GM18517 (cell line): ENCODE results near the gene NFKB2.

Source experiments
- ATAC-seq: cut with Tn5 transposase; IDR thresholded peaks from one replicate; pipeline ENCODE4 v1.9.1; 2021; ENCODE audit warnings: mild to moderate bottlenecking, moderate library complexity; ENCODE audit not compliant: unreplicated experiment

Gene NFKB2

DNA sequence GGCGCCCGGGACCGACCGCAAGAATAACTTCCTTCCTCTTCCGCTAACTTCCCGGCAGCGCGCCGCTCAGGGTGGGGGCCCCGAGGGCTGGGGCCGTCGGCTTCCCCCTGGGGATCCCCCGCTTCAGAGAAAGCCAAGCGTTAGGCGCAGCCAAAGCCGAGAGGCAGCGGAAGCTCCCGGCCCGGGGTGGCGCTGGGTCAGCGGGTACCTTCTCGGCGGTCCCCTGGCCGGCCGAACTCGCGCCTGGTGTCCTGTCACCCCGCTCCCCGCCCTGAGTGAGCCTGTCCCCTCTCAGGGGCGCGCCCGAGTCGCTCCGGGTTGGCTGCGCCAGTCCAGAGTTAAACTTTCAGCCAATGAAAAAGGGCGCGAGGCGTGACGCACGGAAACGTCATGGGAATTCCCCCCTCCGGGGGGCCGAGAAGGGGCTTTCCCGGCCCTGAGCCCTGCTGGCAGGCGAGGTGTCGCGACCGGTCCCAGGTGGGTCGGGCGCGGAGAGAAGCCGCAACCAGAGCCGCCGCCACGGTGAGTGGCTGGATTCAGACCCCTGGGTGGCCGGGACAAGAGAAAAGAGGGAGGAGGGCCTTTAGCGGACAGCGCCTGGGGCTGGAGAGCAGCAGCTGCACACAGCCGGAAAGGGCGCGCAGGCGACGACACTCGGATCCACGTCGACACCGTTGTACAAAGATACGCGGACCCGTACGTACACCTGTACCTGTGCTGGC lies 1.3 kb upstream of the NFKB2 start:
- peak; percentile 80 for ATAC-seq

DNA sequence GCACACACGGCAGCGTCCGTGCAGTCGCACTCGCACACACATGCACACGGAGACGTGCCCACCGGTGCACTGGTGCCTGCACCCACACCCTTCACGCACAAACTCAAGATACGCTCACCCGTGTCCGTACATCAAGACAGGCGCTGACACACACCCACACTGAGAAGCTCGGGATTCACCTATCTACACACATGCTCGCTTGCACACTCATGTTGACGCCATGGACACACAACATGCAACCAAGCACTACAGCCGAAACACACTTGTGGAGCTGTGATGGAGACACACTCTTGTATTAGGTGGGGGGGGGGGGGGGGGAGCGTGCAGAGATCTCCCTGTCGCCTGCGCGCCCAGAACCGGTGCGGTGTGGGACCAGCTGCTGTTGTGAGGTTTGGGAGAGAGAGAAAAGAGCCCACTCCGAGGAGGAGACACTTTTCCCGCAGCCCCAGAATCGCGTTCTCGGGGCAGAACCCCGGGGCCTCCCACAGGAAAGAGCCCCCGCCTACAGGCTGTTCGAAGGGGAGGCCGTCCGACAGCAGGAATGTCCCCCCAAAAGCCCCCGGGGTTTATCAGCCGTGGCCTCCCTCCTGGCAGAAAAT lies 605 bp upstream of the NFKB2 start:
- peak; percentile 6 for ATAC-seq

DNA sequence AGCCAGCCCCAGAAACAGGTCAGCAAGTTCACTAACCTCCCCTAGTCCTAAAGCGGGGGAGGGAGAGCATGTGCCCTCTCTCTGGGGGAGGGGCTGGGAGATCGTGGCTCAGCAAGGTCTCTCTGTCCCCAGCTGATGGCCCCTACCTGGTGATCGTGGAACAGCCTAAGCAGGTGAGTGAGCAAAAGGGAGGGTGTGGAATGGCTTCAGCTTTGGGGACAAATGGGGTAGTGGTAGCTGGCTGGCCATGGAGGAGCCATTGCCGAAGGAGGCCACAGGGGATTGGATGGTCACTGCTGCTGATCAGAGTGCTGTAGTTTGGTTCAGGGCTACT lies 779 bp downstream of the NFKB2 start:
- no peak for ATAC-seq

DNA sequence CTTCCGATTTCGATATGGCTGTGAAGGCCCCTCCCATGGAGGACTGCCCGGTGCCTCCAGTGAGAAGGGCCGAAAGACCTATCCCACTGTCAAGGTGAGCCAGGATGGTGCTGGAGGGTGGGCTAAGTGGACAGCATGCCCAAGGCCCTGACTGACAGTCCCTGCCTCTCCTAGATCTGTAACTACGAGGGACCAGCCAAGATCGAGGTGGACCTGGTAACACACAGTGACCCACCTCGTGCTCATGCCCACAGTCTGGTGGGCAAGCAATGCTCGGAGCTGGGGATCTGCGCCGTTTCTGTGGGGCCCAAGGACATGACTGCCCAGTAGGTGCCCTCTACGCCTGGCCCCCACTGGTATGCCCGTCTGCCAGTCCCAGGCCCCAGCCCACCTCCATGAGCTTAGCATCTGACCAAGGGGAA lies 1.2 kb downstream of the NFKB2 start:
- ATAC-seq = no peak

DNA sequence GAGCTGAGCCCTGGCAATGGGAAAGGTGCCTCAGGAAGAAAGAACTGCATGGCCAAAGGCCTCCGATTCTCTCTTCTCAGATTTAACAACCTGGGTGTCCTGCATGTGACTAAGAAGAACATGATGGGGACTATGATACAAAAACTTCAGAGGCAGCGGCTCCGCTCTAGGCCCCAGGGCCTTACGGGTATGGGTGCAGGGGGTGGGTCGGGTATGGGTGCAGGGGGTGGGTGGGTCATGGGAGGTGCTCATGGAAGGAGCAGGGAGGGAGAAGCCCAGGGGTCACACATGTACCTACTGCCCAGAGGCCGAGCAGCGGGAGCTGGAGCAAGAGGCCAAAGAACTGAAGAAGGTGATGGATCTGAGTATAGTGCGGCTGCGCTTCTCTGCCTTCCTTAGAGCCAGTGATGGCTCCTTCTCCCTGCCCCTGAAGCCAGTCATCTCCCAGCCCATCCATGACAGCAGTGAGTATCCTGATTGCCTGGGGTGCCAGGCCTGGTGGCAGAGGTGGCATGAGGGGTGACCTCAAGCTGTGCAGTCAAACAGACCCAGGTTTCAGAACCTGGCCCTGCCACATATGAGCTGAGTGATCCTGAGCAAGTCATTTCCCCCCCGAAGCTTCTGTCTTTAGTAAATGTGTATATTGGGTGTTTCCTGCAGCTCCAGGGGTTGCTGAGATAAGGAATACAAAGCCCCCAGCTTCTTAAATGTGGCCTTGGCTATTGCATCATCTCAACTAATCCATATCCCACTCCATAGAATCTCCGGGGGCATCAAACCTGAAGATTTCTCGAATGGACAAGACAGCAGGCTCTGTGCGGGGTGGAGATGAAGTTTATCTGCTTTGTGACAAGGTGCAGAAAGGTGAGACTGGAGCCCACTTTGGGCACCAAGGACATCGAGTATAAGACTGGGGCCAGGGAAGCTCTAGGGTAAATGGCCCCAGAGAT lies 2.0 kb downstream of the NFKB2 start:
- no peak for ATAC-seq

DNA sequence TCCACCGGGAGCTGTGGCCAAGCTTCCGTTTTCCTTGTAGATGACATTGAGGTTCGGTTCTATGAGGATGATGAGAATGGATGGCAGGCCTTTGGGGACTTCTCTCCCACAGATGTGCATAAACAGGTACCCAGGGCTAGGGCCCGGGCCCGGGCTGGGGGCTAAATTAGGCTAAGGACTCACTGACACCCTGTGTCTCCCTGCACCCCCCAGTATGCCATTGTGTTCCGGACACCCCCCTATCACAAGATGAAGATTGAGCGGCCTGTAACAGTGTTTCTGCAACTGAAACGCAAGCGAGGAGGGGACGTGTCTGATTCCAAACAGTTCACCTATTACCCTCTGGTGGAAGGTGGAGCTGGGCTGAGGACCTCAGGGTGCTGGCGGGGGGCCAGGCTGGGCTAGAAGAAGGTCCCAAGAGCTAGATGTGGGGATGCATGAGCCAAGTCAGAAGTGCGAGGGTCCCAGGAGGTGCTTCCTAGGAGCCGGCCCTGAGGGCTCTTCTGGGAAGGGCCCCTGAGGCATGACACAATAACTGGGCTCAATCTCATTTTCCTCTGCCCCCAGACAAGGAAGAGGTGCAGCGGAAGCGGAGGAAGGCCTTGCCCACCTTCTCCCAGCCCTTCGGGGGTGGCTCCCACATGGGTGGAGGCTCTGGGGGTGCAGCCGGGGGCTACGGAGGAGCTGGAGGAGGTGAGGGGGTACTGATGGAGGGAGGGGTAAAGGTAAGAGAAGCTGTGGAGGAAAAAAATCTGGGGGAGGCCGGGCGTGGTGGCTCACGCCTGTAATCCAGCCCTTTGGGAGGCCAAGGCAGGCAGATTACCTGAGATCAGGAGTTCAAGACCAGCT lies 2.9 kb downstream of the NFKB2 start:
- ATAC-seq = no peak

DNA sequence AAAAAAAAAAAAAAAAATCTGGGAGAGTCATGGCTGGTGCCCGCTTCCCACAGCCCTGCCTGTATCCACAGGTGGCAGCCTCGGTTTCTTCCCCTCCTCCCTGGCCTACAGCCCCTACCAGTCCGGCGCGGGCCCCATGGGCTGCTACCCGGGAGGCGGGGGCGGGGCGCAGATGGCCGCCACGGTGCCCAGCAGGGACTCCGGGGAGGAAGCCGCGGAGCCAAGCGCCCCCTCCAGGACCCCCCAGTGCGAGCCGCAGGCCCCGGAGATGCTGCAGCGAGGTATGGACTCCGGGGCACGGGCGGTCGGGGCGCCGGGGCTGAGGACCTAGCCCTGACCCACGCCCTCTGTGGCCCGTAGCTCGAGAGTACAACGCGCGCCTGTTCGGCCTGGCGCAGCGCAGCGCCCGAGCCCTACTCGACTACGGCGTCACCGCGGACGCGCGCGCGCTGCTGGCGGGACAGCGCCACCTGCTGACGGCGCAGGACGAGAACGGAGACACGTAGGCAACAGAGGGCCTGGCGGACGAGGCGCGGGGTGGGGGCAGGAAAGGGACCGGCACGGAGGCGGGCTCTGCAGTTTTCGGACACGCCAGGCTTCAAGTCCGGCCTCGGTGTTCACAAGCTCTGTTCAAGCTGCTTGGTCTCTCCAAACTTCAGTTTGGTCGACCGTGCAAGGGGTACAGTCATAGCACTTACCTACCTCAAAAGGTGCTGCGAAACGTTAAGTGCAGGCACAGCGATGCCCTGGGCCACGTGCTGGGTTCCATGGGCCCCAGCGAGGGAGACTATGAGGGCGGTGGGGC lies 3.9 kb downstream of the NFKB2 start:
- peak; percentile 41 for ATAC-seq

DNA sequence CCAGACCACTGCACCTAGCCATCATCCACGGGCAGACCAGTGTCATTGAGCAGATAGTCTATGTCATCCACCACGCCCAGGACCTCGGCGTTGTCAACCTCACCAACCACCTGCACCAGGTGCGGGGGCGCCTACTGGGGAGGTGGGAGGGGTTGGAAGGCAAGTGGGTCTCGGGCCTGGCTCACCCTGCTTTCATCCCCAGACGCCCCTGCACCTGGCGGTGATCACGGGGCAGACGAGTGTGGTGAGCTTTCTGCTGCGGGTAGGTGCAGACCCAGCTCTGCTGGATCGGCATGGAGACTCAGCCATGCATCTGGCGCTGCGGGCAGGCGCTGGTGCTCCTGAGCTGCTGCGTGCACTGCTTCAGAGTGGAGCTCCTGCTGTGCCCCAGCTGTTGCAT lies 4.6 kb downstream of the NFKB2 start:
- ATAC-seq = no peak

DNA sequence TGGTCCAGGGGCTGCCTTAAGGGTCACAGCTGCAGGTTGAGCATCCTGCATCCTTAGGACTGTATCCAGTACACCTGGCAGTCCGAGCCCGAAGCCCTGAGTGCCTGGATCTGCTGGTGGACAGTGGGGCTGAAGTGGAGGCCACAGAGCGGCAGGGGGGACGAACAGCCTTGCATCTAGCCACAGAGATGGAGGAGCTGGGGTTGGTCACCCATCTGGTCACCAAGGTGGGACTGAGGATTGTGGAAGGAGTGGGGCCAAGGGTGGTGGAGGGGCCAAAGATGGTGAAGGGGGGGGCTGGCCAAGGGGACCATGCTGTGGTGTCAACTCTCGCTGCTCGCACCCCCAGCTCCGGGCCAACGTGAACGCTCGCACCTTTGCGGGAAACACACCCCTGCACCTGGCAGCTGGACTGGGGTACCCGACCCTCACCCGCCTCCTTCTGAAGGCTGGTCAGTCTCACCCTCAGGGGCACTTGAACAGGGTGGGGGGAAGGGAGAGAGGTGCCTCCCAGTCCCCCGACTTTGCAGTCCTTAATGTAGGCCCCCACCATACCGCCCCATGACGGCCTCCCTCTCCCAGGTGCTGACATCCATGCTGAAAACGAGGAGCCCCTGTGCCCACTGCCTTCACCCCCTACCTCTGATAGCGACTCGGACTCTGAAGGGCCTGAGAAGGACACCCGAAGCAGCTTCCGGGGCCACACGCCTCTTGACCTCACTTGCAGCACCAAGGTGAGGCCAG lies 5.3 kb downstream of the NFKB2 start:
- ATAC-seq = no peak

DNA sequence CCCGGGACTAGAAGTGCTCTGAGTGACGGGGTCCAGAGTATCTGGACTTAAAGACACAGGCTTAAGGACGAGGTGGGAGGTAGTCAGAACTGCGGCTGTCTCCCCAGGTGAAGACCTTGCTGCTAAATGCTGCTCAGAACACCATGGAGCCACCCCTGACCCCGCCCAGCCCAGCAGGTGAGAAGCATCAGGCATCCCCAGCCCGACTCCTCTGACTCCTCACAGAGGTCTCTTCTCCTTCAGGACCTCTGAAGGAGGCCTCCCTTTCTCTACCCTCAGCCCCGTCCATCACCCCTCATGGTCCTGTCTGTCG lies 5.8 kb downstream of the NFKB2 start:
- no peak for ATAC-seq

DNA sequence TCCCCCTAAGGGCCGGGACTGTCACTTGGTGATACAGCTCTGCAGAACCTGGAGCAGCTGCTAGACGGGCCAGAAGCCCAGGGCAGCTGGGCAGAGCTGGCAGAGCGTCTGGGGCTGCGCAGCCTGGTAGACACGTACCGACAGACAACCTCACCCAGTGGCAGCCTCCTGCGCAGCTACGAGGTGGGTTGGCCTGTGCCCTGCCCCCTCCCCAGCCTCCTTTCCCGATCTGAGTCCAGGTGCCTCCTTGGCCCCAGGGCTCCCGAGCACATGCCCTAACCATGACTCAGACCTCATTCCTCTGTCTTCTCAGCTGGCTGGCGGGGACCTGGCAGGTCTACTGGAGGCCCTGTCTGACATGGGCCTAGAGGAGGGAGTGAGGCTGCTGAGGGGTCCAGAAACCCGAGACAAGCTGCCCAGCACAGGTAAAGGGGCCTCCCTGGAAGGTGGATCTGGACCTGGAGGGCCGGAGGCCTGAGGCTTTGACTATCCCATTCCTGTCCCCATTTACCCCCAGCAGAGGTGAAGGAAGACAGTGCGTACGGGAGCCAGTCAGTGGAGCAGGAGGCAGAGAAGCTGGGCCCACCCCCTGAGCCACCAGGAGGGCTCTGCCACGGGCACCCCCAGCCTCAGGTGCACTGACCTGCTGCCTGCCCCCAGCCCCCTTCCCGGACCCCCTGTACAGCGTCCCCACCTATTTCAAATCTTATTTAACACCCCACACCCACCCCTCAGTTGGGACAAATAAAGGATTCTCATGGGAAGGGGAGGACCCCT lies 6.4 kb downstream of the NFKB2 start:
- ATAC-seq = no peak

DNA sequence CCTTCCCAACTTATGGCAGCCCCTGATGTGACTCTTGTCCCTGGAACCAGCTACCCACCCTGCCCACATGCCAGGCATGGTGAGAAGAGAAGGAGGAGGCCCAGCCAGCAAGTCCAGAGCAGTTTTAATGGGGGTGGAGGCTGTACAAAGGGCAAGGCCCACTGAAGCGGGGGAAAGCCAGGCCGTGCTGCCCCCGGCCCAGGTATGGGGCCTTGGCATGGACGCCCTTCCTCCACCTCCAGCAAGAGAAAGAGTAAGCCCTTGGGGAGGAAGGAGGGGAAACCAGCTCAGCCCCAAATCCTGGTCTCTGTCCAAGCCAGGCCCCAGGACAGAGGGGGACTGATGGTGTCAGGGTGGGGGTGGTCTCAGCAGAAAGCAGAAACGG lies 7.0 kb downstream of the NFKB2 start:
- ATAC-seq = no peak

DNA sequence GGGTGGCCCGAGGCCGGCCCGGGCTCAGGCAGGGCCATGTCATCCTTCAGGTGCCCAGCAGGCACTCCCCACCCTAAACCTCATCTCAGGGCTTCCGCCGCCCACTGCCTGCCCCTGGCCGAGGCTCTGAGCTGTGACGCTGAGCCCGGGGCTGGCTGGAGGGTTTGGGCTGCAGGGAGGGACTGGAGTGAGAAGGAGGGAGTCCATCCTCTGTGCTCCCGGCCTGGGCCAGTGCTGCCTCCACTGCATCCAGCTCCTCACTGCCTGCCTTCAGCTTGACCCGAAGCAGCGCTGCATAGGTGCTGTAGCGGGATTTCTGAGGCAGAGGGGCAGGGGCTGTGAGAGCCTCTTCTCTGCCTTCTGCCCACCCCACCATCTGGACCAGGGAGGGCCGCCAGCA lies 7.6 kb downstream of the NFKB2 start:
- ATAC-seq = no peak

DNA sequence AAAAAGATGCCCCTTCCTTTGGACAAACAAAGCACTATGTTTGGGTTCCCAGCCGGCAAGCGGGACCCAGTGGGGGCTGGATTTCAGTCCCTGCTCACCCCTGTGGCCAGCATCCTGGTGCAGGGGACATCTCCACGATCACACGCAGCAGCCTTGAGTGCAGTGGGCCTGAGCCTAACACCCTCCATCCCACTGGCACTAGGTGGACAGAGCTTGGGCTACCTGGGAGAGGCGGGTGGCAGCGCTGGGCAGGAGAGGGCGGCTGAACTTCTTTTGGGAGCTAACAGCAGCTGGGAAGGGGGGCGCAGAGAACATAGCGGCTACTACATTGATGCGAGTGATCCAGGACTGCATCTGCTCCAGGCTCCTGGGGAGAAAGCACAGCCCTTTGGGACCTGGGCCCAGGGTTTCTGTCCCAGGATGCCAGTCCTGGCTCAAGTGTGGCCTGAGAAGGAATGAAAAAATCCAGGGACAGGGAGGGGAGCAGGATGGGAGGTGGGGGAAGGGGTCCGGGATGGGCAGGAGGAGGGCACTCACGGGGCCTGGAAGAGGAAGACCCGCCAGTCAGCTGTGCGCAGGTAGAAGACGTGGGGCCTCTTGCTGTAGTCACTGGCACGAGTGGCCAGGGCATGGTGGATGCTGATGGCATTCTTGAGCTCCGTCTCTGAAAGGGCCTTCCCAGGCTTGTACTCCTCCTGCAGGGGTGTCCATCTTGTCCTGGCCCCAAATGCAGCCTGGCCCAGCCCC lies 9.0 kb downstream of the NFKB2 start:
- ATAC-seq = no peak

DNA sequence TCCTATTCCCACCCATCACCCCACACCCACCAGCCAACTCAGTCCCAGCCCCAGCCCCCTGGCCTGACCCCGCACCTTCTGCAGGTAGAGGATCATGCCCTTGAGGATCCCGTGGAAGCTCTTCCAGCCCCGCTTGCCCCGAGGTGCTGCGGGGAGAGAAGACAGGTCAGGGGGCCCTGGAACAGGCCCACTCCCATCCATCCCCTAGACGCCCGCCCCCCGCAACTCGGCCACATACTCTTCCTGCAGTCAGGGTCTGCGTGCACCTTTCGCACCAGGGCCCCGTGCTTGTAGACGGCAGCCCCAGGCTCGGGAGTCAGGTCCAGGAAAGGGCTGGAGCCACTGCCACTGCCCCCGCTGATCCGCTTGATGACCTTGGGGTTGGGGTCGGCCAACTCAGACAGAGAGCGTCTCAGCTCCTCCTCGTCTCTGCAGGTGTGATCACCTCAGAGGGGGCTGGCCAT lies 9.6 kb downstream of the NFKB2 start:
- no peak for ATAC-seq

DNA sequence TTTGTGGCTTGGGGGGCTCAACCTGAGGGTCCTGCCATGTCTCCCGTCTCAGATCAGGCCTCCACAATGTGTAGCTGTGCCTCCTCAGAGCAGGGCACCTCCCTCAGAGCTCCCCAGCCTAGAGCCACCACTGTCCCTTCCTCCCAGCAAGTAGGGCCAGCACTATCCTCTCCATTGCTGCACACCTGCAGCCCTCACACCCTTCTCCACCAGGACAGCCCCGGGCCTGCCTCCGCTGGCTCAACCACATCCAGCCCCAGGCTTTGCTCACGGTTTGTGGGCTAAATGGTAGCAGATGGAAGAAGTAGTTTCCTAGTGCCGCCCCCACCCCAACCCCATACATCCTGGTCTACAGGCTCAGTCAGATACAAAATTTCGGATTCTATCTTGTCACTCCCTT lies 10.1 kb downstream of the NFKB2 start:
- no peak for ATAC-seq

DNA sequence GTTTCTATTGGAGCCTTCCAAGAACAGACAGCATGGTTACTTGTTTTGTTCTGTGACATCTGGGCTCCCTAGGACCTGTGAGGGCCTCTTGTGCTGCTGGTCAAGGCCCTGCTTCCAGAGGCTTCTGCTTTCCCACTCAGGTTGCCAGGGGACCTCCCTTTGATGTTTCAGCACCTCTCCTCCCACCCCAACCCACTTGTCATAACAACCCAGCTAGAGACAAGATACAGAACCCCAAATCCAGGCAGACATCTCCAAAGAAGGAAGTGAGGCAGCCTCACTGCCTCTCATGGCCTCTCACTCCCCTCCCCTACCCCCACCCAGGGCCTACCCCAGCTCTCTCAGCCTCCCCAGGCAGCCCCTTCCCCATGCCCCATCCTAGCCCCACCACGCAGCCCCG lies 11.3 kb downstream of the NFKB2 start:
- ATAC-seq = no peak
